Astrocyte (in vitro differentiated cells and primary cell): ENCODE measurements around the gene SVIL. TPM values are rescaled to one million over a fixed set of nuclear protein-coding genes. Genes with fewer than 3 reads are reported as not detected.

Source experiments
- DNase-seq: peaks from one replicate; pipeline ENCODE4 v3.0.0-alpha.2; 2010; ENCODE audit warnings: low read depth
- FAIRE-seq: peaks from 2 replicates; lab custom pipeline; 2011; peaks lifted over from hg19 to GRCh38; lab: Jason Lieb, UNC
- H2AFZ ChIP-seq: 2 replicates; pipeline ENCODE4 v1.6.0; 2012; ENCODE audit warnings: low read depth, low read length, inconsistent platforms
- H3K27ac ChIP-seq: 2 replicates; pipeline ENCODE4 v1.5.1; 2011; ENCODE audit warnings: low read depth, low read length, inconsistent platforms
- H3K27me3 ChIP-seq: 2 replicates; pipeline ENCODE4 v1.6.0; 2011; ENCODE audit warnings: low read length, inconsistent platforms; ENCODE audit not compliant: insufficient read depth
- H3K36me3 ChIP-seq: 2 replicates; pipeline ENCODE4 v1.5.1; 2011; ENCODE audit warnings: low read length, inconsistent platforms; ENCODE audit not compliant: insufficient read depth
- H3K4me1 ChIP-seq: 2 replicates; pipeline ENCODE4 v1.5.1; 2011; ENCODE audit warnings: low read length, inconsistent platforms; ENCODE audit not compliant: insufficient read depth
- H3K4me2 ChIP-seq: 2 replicates; pipeline ENCODE4 v1.6.0; 2012; ENCODE audit warnings: low read length, inconsistent platforms
- H3K4me3 ChIP-seq: 2 replicates; pipeline ENCODE4 v1.5.1; 2011; ENCODE audit warnings: low read depth, mild to moderate bottlenecking, low read length, inconsistent platforms; ENCODE audit not compliant: insufficient read depth
- H3K79me2 ChIP-seq: 2 replicates; pipeline ENCODE4 v1.6.0; 2012; ENCODE audit warnings: mild to moderate bottlenecking, low read length, inconsistent platforms; ENCODE audit not compliant: insufficient read depth
- H3K9ac ChIP-seq: 2 replicates; pipeline ENCODE4 v1.6.0; 2012; ENCODE audit warnings: mild to moderate bottlenecking, low read length, inconsistent platforms
- H3K9me3 ChIP-seq: 2 replicates; pipeline ENCODE4 v1.5.1; 2012; ENCODE audit warnings: low read depth, mild to moderate bottlenecking, low read length, inconsistent platforms; ENCODE audit not compliant: insufficient read depth
- H4K20me1 ChIP-seq: 2 replicates; pipeline ENCODE4 v1.6.0; 2012; ENCODE audit warnings: low read length, inconsistent platforms; ENCODE audit not compliant: insufficient read depth
- H3K27ac Mint-ChIP-seq: one replicate; pipeline ENCODE4 v1.8.0; 2021; ENCODE audit warnings: mild to moderate bottlenecking, mixed read lengths; ENCODE audit not compliant: unreplicated experiment
- H3K27me3 Mint-ChIP-seq: one replicate; pipeline ENCODE4 v1.8.0; 2021; ENCODE audit warnings: low read depth, mixed read lengths; ENCODE audit not compliant: unreplicated experiment
- H3K36me3 Mint-ChIP-seq: one replicate; pipeline ENCODE4 v1.8.0; 2021; ENCODE audit warnings: low read depth, mixed read lengths; ENCODE audit not compliant: unreplicated experiment
- H3K4me1 Mint-ChIP-seq: one replicate; pipeline ENCODE4 v1.8.0; 2021; ENCODE audit warnings: low read depth, mixed read lengths; ENCODE audit not compliant: unreplicated experiment
- H3K4me3 Mint-ChIP-seq: one replicate; pipeline ENCODE4 v1.8.0; 2021; ENCODE audit warnings: mild to moderate bottlenecking, moderate library complexity, mixed read lengths; ENCODE audit not compliant: unreplicated experiment
- H3K9me3 Mint-ChIP-seq: one replicate; pipeline ENCODE4 v1.8.0; 2021; ENCODE audit warnings: mild to moderate bottlenecking, mixed read lengths; ENCODE audit not compliant: unreplicated experiment
- CTCF ChIP-seq: IDR thresholded peaks from 2 replicates; pipeline ENCODE4 v1.5.1; 2011; ENCODE audit warnings: low read depth, mild to moderate bottlenecking, inconsistent platforms, low read length, moderate library complexity; ENCODE audit not compliant: insufficient read depth
- EZH2 ChIP-seq: IDR thresholded peaks from 2 replicates; pipeline ENCODE4 v1.6.1; 2012; ENCODE audit warnings: mild to moderate bottlenecking, low read length, inconsistent platforms; ENCODE audit not compliant: insufficient read depth
- total RNA-seq: library from RNA; stranded (reverse); gene quantifications from 2 replicates; pipeline ENCODE4 v1.2.1, GENCODE V29; 2021

SVIL gene
- total RNA-seq, 1 donor from 2014 or later = 70.4 TPM

GRCh38 chr10:29666201-29666600 is 31.4 kb upstream of the SVIL start:
- Mint-ChIP-seq H3K9me3 (no peaks in the 10 kb centered on the region), H3K27ac (no peak overlapping the region), H3K36me3 (peaks cover 20% of the 10 kb centered on the region), H3K4me1 (peaks cover 10% of the 10 kb centered on the region), H3K27me3 (no peaks in the 10 kb centered on the region), H3K4me3 (no peak overlapping the region)
- DNase-seq (no peak), FAIRE-seq (no peak)
- no peaks in the 10 kb centered on the region for H3K9me3 ChIP-seq
- H3K36me3 ChIP-seq = no peaks in the 10 kb centered on the region
- H3K4me2 ChIP-seq = no peak overlapping the region
- H4K20me1 ChIP-seq = peaks cover 5% of the 10 kb centered on the region
- H3K27me3 ChIP-seq = no peaks in the 10 kb centered on the region
- H3K27ac ChIP-seq = no peak overlapping the region
- TF ChIP-seq EZH2 = no peak
- no peak for TF ChIP-seq CTCF
- H3K4me1 ChIP-seq = peaks cover 26% of the 10 kb centered on the region
- no peak overlapping the region for H2AFZ ChIP-seq
- H3K4me3 ChIP-seq = no peak overlapping the region
- peaks cover 50% of the 10 kb centered on the region for H3K79me2 ChIP-seq
- no peak overlapping the region for H3K9ac ChIP-seq

DNA sequence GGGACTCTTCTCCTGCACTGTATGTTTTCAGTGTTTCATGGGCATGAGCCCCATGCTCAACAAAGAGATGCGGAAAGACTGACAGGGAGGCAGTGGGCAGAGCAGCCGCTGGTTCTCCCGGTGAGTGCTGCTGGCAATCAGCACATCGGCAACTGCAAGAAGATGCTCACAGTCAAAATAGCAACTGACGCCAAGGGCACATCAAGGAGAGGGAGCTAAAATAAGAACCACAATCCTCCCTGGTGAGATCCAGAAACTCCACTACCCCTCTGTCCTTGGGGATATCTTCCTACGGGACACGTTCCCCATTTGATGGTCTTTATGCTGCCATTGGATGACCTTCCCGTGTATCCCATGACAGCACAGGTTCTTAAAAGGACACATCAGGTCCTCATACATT is 28.9 kb upstream of the SVIL start:
- peaks cover 29% of the 10 kb centered on the region for H3K4me1 Mint-ChIP-seq

More for the DNA sequence above, 28.9 kb upstream of the SVIL start:
- Mint-ChIP-seq H3K27ac (no peak overlapping the region), H3K36me3 (peaks cover 4% of the 10 kb centered on the region), H3K9me3 (no peaks in the 10 kb centered on the region), H3K4me3 (no peak overlapping the region), H3K27me3 (no peaks in the 10 kb centered on the region)
- Histone ChIP-seq H2AFZ (no peak overlapping the region), H3K79me2 (peaks cover 59% of the 10 kb centered on the region), H3K4me3 (no peak overlapping the region), H3K27ac (no peak overlapping the region), H3K36me3 (no peaks in the 10 kb centered on the region), H3K9me3 (no peaks in the 10 kb centered on the region), H3K27me3 (no peaks in the 10 kb centered on the region), H3K9ac (no peak overlapping the region), H3K4me1 (peaks cover 39% of the 10 kb centered on the region), H3K4me2 (no peak overlapping the region), H4K20me1 (peaks cover 5% of the 10 kb centered on the region)
- DNase-seq (no peak), FAIRE-seq (no peak)
- TF ChIP-seq EZH2 = no peak
- no peak for TF ChIP-seq CTCF
